D721Med (cell line): ENCODE data around the gene C8A.

Experiments used
- DNase-seq: peaks from one replicate; pipeline ENCODE4 v3.0.0; 2011; ENCODE audit warnings: low spot score; ENCODE audit not compliant: insufficient read length
- FAIRE-seq: peaks from 2 replicates; lab custom pipeline; 2011; peaks lifted over from hg19 to GRCh38; lab: Jason Lieb, UNC
- TF ChIP-seq, protein P1 (sequence below): IDR thresholded peaks from 2 replicates; pipeline ENCODE4 v1.5.1; 2012; ENCODE audit warnings: mild to moderate bottlenecking, control low read depth; ENCODE audit not compliant: insufficient read depth; ENCODE audit errors: missing control alignments

C8A gene

DNA sequence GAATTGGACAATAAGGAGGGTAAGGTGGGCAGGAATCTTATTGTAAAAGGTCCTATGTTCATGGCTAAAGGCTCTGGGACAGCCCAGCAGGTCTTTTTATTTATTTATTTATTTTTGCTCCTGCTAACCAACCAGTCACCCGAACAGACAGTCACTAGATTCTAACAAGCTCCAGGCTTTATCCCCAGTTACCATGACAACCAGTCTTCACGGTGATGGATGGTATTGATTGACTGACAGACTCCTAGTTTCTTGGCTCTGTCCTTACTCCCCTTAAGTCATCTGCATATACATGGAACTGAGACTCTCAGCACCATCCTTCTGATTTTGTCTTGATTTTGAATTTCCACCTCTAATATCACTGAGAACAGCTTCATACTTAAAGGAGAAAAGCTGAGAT lies 44.3 kb downstream of the C8A start:
- TF ChIP-seq, protein P1, sequence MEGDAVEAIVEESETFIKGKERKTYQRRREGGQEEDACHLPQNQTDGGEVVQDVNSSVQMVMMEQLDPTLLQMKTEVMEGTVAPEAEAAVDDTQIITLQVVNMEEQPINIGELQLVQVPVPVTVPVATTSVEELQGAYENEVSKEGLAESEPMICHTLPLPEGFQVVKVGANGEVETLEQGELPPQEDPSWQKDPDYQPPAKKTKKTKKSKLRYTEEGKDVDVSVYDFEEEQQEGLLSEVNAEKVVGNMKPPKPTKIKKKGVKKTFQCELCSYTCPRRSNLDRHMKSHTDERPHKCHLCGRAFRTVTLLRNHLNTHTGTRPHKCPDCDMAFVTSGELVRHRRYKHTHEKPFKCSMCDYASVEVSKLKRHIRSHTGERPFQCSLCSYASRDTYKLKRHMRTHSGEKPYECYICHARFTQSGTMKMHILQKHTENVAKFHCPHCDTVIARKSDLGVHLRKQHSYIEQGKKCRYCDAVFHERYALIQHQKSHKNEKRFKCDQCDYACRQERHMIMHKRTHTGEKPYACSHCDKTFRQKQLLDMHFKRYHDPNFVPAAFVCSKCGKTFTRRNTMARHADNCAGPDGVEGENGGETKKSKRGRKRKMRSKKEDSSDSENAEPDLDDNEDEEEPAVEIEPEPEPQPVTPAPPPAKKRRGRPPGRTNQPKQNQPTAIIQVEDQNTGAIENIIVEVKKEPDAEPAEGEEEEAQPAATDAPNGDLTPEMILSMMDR: no peak
- DNase-seq (no peak), FAIRE-seq (no peak)

DNA sequence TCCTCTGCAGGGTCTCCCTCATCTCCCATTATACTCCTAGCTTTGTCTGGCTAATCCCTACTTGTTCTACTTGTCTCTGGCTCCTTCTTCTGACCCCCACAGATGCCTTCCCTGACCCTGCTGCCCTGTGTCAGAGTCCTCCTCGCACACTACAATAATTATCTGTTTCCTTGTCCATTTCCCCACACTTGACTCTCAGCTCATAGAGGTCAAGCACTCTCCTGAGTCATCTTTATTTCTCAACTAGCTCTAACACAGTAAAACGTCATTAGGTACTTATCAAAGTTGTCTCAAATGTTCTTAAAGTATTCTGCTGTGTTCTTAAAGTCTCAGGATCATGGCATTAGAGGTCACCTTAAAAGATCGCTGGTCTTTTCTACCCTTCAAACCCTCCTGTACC lies 47.1 kb downstream of the C8A start:
- no peak for DNase-seq
- FAIRE-seq: no peak
- TF ChIP-seq, protein P1: no peak

DNA sequence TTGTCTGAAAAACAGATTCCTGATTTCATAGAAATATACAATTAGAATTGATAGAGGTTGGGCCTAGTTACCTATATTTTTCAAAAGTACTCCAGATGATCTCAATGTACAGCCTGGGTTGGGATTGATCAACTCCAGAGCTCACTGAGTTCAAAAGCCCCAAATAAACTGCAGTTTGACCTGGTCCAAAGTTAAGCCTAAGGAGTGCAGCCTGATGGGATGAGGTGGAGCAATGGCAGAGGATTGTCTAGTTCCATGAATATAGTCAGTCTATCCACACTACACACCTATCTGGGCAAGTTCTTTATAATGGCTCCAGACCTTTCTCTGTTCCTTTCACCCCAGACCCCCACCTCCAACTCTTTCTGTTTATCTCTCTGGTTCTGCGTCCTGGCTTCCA lies 49.2 kb downstream of the C8A start:
- DNase-seq: no peak
- TF ChIP-seq, protein P1: no peak
- FAIRE-seq: no peak

DNA sequence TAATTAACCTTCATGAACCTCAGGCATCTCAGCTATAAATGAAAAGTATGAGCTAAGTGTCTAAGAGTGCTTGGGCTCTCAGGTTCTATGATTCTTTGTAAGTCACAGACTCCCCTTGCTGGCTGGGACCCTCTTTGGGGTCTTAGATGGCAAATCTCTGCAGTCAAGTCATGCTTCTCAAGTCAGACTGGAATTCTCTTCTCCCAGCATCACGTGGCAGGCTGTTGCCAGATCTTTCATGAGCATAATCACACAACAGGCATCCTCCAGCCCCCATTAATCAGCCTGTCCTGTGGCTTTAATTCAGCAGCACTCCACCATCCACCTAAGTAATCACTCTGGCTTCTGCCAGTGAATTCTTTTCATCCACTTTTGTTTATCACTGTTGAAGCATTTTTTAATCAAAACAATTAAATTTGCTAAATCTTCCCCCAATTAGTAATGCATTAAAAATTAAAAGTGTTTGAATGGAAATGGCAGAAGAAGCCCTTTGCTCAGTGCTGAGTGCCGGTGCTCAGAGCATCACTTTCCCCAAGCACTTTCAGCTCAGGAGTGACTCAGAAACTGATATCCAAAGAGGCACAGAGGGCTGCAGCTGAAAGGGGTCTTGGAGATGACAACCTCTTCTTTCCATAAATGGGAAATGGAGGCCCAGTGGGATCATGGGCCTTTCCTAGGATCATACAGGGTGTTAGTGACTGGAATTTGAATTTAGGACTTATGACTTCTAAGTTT lies 50.2 kb downstream of the C8A start:
- no peak for DNase-seq
- FAIRE-seq: no peak
- TF ChIP-seq, protein P1: no peak

DNA sequence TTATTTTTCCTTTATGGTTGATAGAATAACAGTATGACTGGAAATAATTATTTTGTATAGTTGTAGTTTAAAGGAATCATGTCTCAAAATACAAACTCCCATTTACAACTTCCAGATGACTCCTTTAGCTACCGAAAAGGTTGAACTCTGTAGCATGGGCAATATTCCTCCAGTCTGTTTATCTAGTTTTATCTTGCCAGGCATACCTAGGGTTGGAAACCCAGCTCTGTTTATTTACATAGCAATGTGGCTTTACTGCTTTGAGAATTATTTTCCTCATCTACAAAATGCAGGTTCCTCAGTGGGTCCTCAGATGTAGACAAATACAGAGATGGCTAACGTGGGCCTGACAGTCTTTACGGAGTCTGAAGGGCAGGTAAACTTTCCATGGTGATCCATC lies 51.1 kb downstream of the C8A start:
- DNase-seq (no peak), FAIRE-seq (no peak)
- TF ChIP-seq, protein P1: no peak

DNA sequence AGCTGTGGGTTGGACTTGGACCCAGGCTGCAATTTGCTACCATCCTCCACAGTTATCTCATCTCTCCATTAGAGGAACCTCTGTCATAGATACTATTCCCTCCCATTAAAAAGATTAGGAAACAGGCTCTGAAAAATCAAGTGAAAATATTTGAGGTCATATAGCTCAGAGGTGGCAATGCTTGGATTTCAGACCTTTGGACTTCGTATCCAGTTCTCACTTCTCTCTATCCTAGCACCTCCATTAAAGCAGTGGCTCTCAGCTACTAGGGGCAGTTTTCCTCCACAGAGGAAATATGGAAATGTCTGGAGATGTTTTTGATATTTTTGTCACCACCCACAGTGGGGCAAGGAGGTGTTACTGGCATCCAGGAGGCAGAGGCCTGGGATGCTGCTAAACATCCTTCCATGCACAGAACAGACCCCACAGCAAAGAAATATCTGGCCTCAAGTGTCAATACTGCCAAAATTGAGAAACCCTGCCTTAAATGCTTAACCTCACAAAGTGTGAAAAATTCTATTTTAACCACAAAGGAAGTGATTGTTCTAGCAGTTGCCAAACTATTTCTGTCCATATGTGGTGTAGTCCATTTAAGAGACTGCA lies 54.1 kb downstream of the C8A start:
- DNase-seq (no peak), FAIRE-seq (no peak)
- TF ChIP-seq, protein P1: no peak

DNA sequence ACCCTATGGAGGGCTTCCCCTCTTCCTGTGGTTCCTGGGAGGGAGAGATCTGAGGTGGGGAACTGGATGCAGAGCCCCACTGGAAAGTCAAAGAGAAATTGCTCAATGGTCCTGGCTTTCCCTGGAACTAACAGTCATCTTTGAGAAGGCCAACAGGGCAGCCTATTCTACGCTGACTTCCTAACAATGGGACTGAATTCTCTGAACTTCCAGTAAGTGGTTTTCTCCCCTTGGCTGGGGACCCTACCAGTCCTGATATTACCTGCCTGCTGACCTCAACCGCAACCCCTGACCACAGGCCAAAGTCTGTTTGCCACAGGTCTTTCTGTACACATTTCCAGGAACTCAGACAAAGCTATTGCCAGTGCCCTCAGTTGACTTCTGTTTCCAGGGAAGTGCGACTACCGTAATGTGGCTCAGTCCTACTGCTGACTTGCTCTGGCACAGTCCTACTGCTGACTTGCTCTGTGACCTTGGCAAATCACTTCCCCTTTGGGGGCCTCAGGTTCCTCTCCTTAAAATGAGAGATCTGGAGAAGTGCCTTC lies 55.9 kb downstream of the C8A start:
- DNase-seq (no peak), FAIRE-seq (no peak)
- TF ChIP-seq, protein P1: no peak
